K562 (cell line): ENCODE measurements around the gene ACER2. TPM values are rescaled to one million over a fixed set of nuclear protein-coding genes. Genes with fewer than 3 reads are reported as not detected.

Experiments
- ATAC-seq: fragments of 200-7000 bp; cut with Tn5 transposase; 3 replicates; pipeline ENCODE4 v1.9.1; 2020; ENCODE audit warnings: moderate library complexity
- BruUV-seq: library from RNA; stranded (reverse); fragments of 400-500 nt; replicated peaks from 2 replicates; lab custom pipeline; 2021; lab: Mats Ljungman, UMichigan
- CTCF ChIA-PET: fragments of 300-600 bp; formaldehyde crosslinking; extraction: SDS; loops from one replicate; lab custom pipeline; 2021; ENCODE audit warnings: low intra/inter-chr PET ratio; lab: Yijun Ruan, JAX
- POLR2A ChIA-PET: fragments of 300-600, 350-650 bp; sonication (Branson Sonifier 250); formaldehyde crosslinking; extraction: SDS; loops from one replicate; lab custom pipeline; 2021; ENCODE audit warnings: antibody characterized with exemption, inconsistent platforms; lab: Yijun Ruan, JAX
- DNase-seq, 4 experiments: peaks; one replicate each; pipeline versions ENCODE4 v3.0.0 to v3.0.0-alpha.2; 2011 to 2018; ENCODE audit warnings: low spot score in 3 of 4, mixed read lengths in 3 of 4; ENCODE audit errors: extremely low read depth in 1 of 4
- FAIRE-seq: peaks from 2 replicates; lab custom pipeline; 2011; peaks lifted over from hg19 to GRCh38; lab: Jason Lieb, UNC
- H2AFZ ChIP-seq: 2 replicates; pipeline ENCODE4 v1.6.0; 2011; ENCODE audit warnings: low read depth, low read length, control low read depth, inconsistent platforms
- H3K27ac ChIP-seq: fragments of 200-600 bp; 3 replicates; pipeline ENCODE4 v1.8.0; 2011; ENCODE audit warnings: low read depth, mild to moderate bottlenecking, control low read depth, inconsistent platforms, low read length, moderate library complexity, mixed read lengths; ENCODE audit errors: extremely low read depth
- H3K27me3 ChIP-seq, 2 experiments: fragments of 300-600 bp in 1 of 2; 2 replicates in 1 of 2; 3 replicates in 1 of 2; pipeline versions ENCODE4 v1.6.0 to v1.8.0; 2011; ENCODE audit warnings: inconsistent platforms in 2 of 2, low read length in 2 of 2, mild to moderate bottlenecking in 1 of 2, mixed read lengths in 1 of 2, moderate library complexity in 1 of 2; ENCODE audit not compliant: control insufficient read depth in 2 of 2, insufficient read depth in 2 of 2
- H3K36me3 ChIP-seq: fragments of 300-600 bp; 3 replicates; pipeline ENCODE4 v1.8.0; 2011; ENCODE audit warnings: mild to moderate bottlenecking, low read length, inconsistent platforms; ENCODE audit not compliant: control insufficient read depth, insufficient read depth
- H3K4me1 ChIP-seq, 2 experiments: fragments of 200-600 bp in 1 of 2; replicated peaks in 1 of 2; 2 replicates in 1 of 2; 3 replicates in 1 of 2; pipeline versions ENCODE4 v1.5.1 to v1.8.0; 2011; ENCODE audit warnings: inconsistent platforms in 2 of 2, low read length in 2 of 2, mild to moderate bottlenecking in 1 of 2, mixed read lengths in 1 of 2, moderate library complexity in 1 of 2; ENCODE audit not compliant: control insufficient read depth in 2 of 2, insufficient read depth in 2 of 2
- H3K4me2 ChIP-seq: 2 replicates; pipeline ENCODE4 v1.6.1; 2011; ENCODE audit warnings: low read length, control low read depth, inconsistent platforms, mixed read lengths; ENCODE audit not compliant: insufficient read depth
- H3K4me3 ChIP-seq: fragments of 200-600 bp; sonication (generic), shearing (Covaris generic); 2 replicates; pipeline ENCODE4 v1.5.1; 2016; ENCODE audit warnings: control low read depth, inconsistent platforms
- H3K79me2 ChIP-seq: fragments of 200-600 bp; 3 replicates; pipeline ENCODE4 v1.8.0; 2011; ENCODE audit warnings: low read length, inconsistent platforms; ENCODE audit not compliant: control insufficient read depth, insufficient read depth
- H3K9ac ChIP-seq, 2 experiments: 2 replicates each; pipeline versions ENCODE4 v1.6.0 to v1.6.1; 2011; ENCODE audit warnings: low read depth in 2 of 2, low read length in 2 of 2, control low read depth in 1 of 2, inconsistent platforms in 1 of 2, mild to moderate bottlenecking in 1 of 2, mixed read lengths in 1 of 2; ENCODE audit not compliant: insufficient read depth in 1 of 2
- H3K9me1 ChIP-seq: one replicate; pipeline ENCODE4 v1.6.0; 2011; ENCODE audit warnings: inconsistent platforms, mild to moderate bottlenecking, low read length, moderate library complexity; ENCODE audit not compliant: control insufficient read depth, insufficient read depth
- H3K9me3 ChIP-seq: replicated peaks from 2 replicates; pipeline ENCODE4 v1.5.1; 2011; ENCODE audit warnings: low read depth, low read length, inconsistent platforms; ENCODE audit not compliant: control insufficient read depth, insufficient read depth
- H4K20me1 ChIP-seq: replicated peaks from 2 replicates; pipeline ENCODE4 v1.6.1; 2011; ENCODE audit warnings: low read length, inconsistent platforms, mixed read lengths; ENCODE audit not compliant: control insufficient read depth, insufficient read depth
- CBX5 ChIP-seq: IDR thresholded peaks from 2 replicates; pipeline ENCODE4 v1.6.1; 2014; ENCODE audit warnings: low read depth, borderline replicate concordance
- EHMT2 ChIP-seq: fragments of 450-650 bp; IDR thresholded peaks from 2 replicates; pipeline ENCODE4 v1.6.1; 2018; ENCODE audit warnings: antibody characterized with exemption
- ELF4 ChIP-seq: fragments of 450-650 bp; formaldehyde crosslinking; IDR thresholded peaks from 2 replicates; pipeline ENCODE4 v1.4.0; 2022; ENCODE audit warnings: missing genetic modification characterization
- EZH2 ChIP-seq: IDR thresholded peaks from 2 replicates; pipeline ENCODE4 v1.6.1; 2012; ENCODE audit warnings: low read depth, mild to moderate bottlenecking, inconsistent platforms, low read length, borderline replicate concordance
- KAT2B ChIP-seq: IDR thresholded peaks from one replicate; pipeline ENCODE4 v1.6.1; 2012; ENCODE audit warnings: low read depth, mild to moderate bottlenecking, control low read depth, inconsistent platforms, low read length, moderate library complexity
- SAFB2 ChIP-seq: fragments of 200-400 bp; formaldehyde crosslinking; IDR thresholded peaks from 2 replicates; pipeline ENCODE4 v1.6.1; 2018; ENCODE audit warnings: borderline replicate concordance, low read length, low read depth, moderate library complexity; ENCODE audit not compliant: severe bottlenecking
- SIN3A ChIP-seq, 2 experiments: fragments of 150-350 bp in 1 of 2; IDR thresholded peaks; 2 replicates each; pipeline ENCODE4 v1.6.1; 2011 to 2016; ENCODE audit warnings: borderline replicate concordance in 2 of 2, low read depth in 2 of 2, low read length in 2 of 2, mild to moderate bottlenecking in 2 of 2, moderate library complexity in 2 of 2; ENCODE audit not compliant: control insufficient read depth in 1 of 2
- SIX5 ChIP-seq, 2 experiments: IDR thresholded peaks; 2 replicates each; pipeline ENCODE4 v1.6.1; 2011; ENCODE audit warnings: low read length in 2 of 2, borderline replicate concordance in 1 of 2, low read depth in 1 of 2, mild to moderate bottlenecking in 1 of 2, moderate library complexity in 1 of 2; ENCODE audit not compliant: insufficient read depth in 1 of 2
- SNRNP70 ChIP-seq: fragments of 200-400 bp; formaldehyde crosslinking; optimal IDR thresholded peaks from 2 replicates; pipeline ENCODE3; 2017; ENCODE audit warnings: low read depth, low read length
- SP2 ChIP-seq: IDR thresholded peaks from 2 replicates; pipeline ENCODE4 v1.6.1; 2011; ENCODE audit warnings: mild to moderate bottlenecking, low read depth, low read length, moderate library complexity; ENCODE audit not compliant: poor library complexity, severe bottlenecking; ENCODE audit errors: extremely low read depth
- ZFX ChIP-seq: sonication (generic); formaldehyde crosslinking; IDR thresholded peaks from 2 replicates; pipeline ENCODE4 v1.8.0; 2022; ENCODE audit warnings: mild to moderate bottlenecking, missing genetic modification reagents, moderate library complexity
- ZNF592 ChIP-seq: fragments of 450-650 bp; IDR thresholded peaks from 2 replicates; pipeline ENCODE4 v1.6.1; 2017; ENCODE audit warnings: antibody characterized with exemption, mild to moderate bottlenecking
- WGBS: fragments of 100-300 bp; shearing (Covaris generic); methylation state at CpG from one replicate; pipeline ENCODE4 v1.1.6; 2016; ENCODE audit warnings: low coverage, mixed read lengths; ENCODE audit not compliant: insufficient coverage; ENCODE audit errors: missing lambda C conversion rate; 5-methylcytosine and 5-hydroxymethylcytosine counted together
- in situ Hi-C: fragments of 300-500 bp; cut with MboI; formaldehyde crosslinking; loops from 4 replicates; pipeline ENCODE4 v1.15.0; 2018; ENCODE audit warnings: inconsistent platforms, mixed read lengths
- intact Hi-C: fragments of 100-400 bp; cut with micrococcal nuclease; formaldehyde crosslinking; loops from 2 replicates; pipeline ENCODE4 v1.14.2; 2022
- polyA plus RNA-seq, 8 experiments: library from polyadenylated mRNA; depleted of rRNA in 4 of 8; stranded (reverse) in 5 of 8; unstranded in 3 of 8; fragments of >200 nt; fragmentation: Nextera tagmentation in 2 of 8; fragmentation: Illumina TruSeq in 1 of 8; extraction: Ambion mirVana in 2 of 8; extraction: Trizol in 1 of 8; gene quantifications; 2 replicates each; pipeline versions ENCODE4 v1.2.1 to v1.2.3, GENCODE V29; 2011 to 2014; ENCODE audit warnings: inconsistent platforms in 1 of 8, missing spikeins in 1 of 8
- total RNA-seq, 7 experiments: library from RNA; depleted of rRNA in 6 of 7; stranded (reverse); fragments of >200 nt in 6 of 7; fragmentation: Illumina TruSeq in 2 of 7; extraction: Trizol in 2 of 7; gene quantifications; 2 replicates each; pipeline versions ENCODE4 v1.2.1 to v1.2.3, GENCODE V29; 2011 to 2021; ENCODE audit warnings: low replicate concordance in 1 of 7
- TF ChIP-seq, protein P1 (sequence below): fragments of 450-650 bp; IDR thresholded peaks from 2 replicates; pipeline ENCODE4 v1.6.1; 2016; ENCODE audit warnings: mild to moderate bottlenecking

Gene ACER2
- total and polyA plus RNA-seq, 9 of the 15 experiments (the other 6 are each of a cell fraction or from before 2014, with no cell fraction given): 0.17 to 4.6 (median 3.0) TPM

DNA sequence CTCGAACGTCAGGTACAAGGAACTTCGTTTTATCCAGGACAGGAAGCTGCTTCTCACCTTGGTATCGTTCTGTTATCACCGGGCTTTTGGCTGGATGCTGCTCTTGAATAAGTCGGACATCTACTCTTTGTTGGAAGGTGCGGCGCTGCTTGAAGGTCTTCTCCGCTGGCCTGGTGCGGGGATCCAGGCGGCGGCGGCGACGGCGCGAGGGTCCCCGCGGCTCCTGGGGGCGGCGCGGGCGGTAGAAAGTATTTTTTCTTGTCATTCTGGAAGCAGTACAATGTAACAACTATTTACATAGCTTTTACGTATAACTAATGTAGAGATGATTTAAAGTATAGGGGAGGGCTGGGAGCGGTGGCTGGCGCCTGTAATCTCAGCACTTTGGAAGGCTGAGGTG, 52.3 kb downstream of the ACER2 start:
- BruUV-seq: no TSS peak
- H3K79me2 ChIP-seq: no peaks in the 10 kb centered on the region
- H3K9me3 ChIP-seq: no peaks in the 10 kb centered on the region
- ChIA-PET POLR2A (interaction anchor here (0.6 kb wide), 1 partner anchor 337 kb away, joined by 3 read pairs; no protein-coding TSS in a partner anchor), CTCF (no interaction called here)
- in situ Hi-C loops: loop anchor here (25.0 kb wide), 3 partner anchors 674 to 1924 kb away; no protein-coding TSS in a partner anchor
- H4K20me1 ChIP-seq: no peaks in the 10 kb centered on the region
- no peak overlapping the region for H3K4me3 ChIP-seq
- peaks cover 4 to 15% of the 10 kb centered on the region in 2 experiments; a peak in 3 of 5 replicates for H3K4me1 ChIP-seq
- no peaks in the 10 kb centered on the region for H3K27me3 ChIP-seq
- FAIRE-seq (no peak), DNase-seq (no peak), ATAC-seq (no peak)
- H3K9me1 ChIP-seq: no peaks in the 10 kb centered on the region
- H3K9ac ChIP-seq: no peak overlapping the region
- no peaks in the 10 kb centered on the region for H3K36me3 ChIP-seq
- 58% methylated on average over 16 of the region's 26 CpGs for WGBS
- H3K4me2 ChIP-seq: no peak overlapping the region
- H2AFZ ChIP-seq: no peak overlapping the region
- intact Hi-C loops: no loop called here
- no peak overlapping the region for H3K27ac ChIP-seq
- TF ChIP-seq EZH2 (no peak), SP2 (no peak), SIN3A (IDR thresholded peaks at IDR 0.05; ENCODE audit: borderline replicate concordance in 2 of 2, control insufficient read depth in 1 of 2, low read depth in 2 of 2, low read length in 2 of 2) (no peak), EHMT2 (no peak), ELF4 (no peak), SAFB2 (no peak), KAT2B (no peak), SNRNP70 (no peak), CBX5 (no peak), ZNF592 (no peak), ZFX (CRISPR knock-in tag) (no peak), SIX5 (IDR thresholded peaks at IDR 0.05; ENCODE audit: borderline replicate concordance in 1 of 2, insufficient read depth in 1 of 2, low read depth in 1 of 2, low read length in 2 of 2) (no peak)
- TF ChIP-seq, protein P1, sequence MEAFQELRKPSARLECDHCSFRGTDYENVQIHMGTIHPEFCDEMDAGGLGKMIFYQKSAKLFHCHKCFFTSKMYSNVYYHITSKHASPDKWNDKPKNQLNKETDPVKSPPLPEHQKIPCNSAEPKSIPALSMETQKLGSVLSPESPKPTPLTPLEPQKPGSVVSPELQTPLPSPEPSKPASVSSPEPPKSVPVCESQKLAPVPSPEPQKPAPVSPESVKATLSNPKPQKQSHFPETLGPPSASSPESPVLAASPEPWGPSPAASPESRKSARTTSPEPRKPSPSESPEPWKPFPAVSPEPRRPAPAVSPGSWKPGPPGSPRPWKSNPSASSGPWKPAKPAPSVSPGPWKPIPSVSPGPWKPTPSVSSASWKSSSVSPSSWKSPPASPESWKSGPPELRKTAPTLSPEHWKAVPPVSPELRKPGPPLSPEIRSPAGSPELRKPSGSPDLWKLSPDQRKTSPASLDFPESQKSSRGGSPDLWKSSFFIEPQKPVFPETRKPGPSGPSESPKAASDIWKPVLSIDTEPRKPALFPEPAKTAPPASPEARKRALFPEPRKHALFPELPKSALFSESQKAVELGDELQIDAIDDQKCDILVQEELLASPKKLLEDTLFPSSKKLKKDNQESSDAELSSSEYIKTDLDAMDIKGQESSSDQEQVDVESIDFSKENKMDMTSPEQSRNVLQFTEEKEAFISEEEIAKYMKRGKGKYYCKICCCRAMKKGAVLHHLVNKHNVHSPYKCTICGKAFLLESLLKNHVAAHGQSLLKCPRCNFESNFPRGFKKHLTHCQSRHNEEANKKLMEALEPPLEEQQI: no peak
